DMS153 treated with DMSO at 0.1 percent for 48 hours (cell line): ENCODE data around the gene VAV3.

Experiments used
- DNase-seq: peaks from one replicate; lab custom pipeline; 2025; ENCODE audit not compliant: unreplicated experiment; lab: John Stamatoyannopoulos, UW

VAV3 gene

GRCh38 chr1:107936498-107937481, 28.2 kb downstream of the VAV3 start:
- no peak for DNase-seq

- DNase-seq = no peak
These were observed 29.4 kb downstream of the VAV3 start for GRCh38 chr1:107935396-107936064.

- no peak for DNase-seq
These were observed 30.4 kb downstream of the VAV3 start for GRCh38 chr1:107934578-107934977.

- no peak for DNase-seq
These were observed 31.2 kb downstream of the VAV3 start for GRCh38 chr1:107933736-107934135.

GRCh38 chr1:107930292-107930691, 34.7 kb downstream of the VAV3 start:
- DNase-seq = no peak

DNA sequence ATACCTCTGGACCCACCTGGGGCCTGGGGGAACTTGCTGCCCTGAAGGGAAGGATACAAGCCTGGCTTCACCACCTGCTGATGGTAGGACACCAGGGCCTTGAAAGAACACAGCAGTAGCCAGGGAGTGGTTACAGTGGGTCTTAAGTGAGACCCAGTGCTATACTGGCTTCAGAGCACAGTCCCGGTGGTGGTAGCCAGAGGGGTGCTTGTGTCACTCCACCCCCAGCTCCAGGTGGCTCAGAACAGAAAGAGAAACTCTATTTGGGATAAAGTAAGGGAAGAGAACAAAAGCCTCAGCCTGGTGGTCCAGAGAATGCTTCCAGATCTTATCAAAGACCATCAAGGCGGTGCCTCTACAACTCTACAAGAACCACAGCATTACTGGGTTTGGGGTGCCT, 37.2 kb downstream of the VAV3 start:
- no peak for DNase-seq

GRCh38 chr1:107926436-107927080, 38.4 kb downstream of the VAV3 start:
- no peak for DNase-seq

DNA sequence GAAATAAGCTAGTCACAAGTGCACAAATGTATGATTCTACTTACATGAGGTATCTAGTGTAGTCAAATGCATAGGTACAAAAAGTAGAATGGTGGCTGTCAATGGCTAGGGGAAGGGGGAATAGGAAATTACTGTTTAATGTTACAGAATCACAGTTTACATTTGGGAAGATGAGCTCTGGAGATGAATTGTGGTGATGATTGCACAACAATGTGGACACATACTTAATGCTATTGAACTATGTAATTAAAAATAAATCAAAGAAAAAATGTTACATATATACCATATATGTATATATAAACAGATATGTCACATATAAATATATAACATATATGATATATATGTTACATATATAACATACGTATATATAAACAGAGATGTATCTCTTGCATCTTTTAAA, 39.4 kb downstream of the VAV3 start:
- no peak for DNase-seq

DNA sequence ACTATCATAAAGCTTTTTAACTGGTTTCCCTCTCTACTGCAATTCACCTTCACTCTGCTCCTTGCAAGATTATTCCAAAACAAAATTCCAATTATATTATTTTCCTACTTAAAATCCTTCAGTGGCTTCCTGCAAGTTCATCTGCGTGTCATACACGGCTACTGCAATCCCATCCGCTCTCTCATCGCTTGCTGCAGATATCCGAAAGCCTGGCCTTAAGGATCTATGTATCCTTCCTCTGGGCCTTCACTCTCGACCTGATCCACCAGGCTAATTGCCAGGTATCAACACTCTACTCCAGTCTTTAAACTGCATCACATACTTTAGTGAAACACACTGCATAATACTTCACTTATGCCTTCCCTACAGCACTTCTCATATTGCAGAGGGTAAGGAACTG, 44.0 kb downstream of the VAV3 start:
- no peak for DNase-seq

DNA sequence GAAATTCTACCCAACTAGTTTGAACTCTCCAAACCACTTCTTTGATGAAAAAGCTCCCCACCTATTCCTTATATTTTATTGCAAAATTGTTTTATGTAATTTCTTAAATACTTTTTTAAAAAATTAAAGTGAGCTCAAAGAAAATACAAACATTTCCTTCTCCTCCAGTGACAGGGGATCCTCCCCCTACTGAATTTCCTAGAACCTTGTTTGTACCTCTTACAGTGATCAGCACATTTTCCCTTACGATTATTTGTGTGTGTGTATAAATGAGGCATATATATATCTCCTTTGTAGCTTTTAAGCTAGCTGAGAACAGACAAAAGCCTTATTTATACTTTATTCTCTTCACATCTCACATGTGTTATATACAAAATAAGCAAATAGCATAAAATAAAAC, 44.4 kb downstream of the VAV3 start:
- no peak for DNase-seq

DNA sequence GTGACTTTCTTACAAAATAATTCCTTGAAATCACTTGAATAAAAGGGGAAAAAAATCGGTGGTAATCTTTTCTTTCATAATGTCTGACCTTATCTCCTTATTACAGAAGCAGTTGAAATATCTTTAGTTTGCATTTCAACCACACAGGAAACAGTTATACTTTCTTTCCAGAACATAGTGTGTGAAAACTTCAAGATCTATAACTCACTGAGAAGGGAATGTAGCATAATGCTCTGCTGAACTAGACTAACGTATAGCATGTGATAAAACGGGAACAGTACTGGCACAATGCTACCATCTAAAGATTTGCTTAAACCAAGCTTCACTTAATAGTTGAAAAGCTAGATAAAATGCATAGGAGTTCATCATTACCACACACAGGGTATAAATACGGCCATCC, 45.0 kb downstream of the VAV3 start:
- DNase-seq = no peak

GRCh38 chr1:107914119-107914765, 50.7 kb downstream of the VAV3 start:
- DNase-seq = no peak

- DNase-seq = no peak
These were observed 52.3 kb downstream of the VAV3 start for GRCh38 chr1:107912656-107913055.

- no peak for DNase-seq
These were observed 64.7 kb downstream of the VAV3 start for GRCh38 chr1:107900090-107900945.

GRCh38 chr1:107899655-107900054, 65.3 kb downstream of the VAV3 start:
- DNase-seq = no peak

DNA sequence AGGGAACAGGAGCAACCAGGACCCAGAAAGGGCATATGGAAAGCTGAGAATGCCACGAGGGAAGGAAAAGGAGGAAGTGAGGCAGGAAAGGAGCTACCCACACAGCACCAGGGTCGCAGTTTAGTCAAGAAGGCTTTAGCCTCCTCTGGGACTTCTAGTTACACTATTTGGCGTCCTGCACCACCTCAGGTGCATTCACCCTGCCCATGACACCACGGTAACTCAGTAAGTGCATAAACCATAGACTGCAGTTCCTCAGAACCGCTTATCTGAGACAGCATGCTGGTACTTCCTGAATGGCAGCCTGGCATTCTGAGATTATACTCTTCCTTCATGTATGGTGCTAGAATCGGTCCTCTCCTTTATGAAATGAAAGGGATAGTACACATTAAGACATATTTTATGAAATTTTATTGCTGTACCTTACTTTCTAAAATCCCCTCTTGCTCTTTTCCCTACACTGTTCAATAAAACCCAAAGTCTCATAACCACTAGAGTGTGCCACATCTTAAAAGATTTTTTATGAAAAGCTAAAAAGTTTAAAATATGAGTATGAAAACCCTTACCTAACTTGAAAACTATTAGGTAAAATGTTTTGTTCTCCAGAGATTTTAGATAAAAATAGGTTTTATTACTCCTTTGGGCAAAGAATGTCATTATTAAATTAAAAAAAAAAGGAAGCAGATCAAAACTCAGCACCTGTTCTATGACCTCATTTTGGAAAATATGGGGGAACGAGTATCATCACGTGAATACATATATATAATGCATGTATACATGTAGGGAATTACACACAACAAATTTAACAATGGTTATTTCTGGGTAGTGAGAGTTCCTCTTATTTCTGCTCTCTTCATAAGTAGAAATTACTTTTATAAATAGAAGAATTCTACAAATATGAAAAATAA, 67.3 kb downstream of the VAV3 start:
- DNase-seq = no peak

GRCh38 chr1:107896936-107897335, 68.0 kb downstream of the VAV3 start:
- DNase-seq = peak; percentile 37

DNA sequence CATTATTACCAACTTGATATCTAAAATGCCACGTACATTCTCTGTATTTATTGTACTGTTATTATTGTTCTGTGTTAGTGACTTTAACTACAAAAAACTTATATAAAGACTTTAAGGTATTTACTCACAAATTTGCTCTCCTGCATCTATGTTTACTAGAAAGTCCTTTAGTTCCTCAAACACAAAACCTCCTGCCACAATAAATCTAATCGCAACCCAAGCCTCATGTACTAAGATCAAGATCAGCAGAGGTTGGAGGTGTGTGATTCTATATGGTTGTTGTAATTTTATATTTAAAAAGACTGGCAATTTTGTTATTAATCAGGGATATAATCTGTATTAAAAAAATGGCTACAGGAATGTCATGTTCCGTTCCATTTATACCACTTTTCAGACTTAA, 68.6 kb downstream of the VAV3 start:
- no peak for DNase-seq
